IMR-90 (cell line): ENCODE data around the gene CELA2B.

ENCODE experiments used
- BHLHE40 ChIP-seq: fragments of 150-350 bp; IDR thresholded peaks from 2 replicates; pipeline ENCODE4 v1.6.1; 2016; ENCODE audit warnings: mild to moderate bottlenecking, low read depth, low read length
- CEBPB ChIP-seq: IDR thresholded peaks from 2 replicates; pipeline ENCODE4 v1.6.1; 2012; ENCODE audit warnings: low read depth, low read length, improper control_type of control experiment
- FOS ChIP-seq: fragments of 150-350 bp; IDR thresholded peaks from 2 replicates; pipeline ENCODE4 v1.6.1; 2016; ENCODE audit warnings: low read depth, low read length
- MAZ ChIP-seq: IDR thresholded peaks from 2 replicates; pipeline ENCODE4 v1.6.1; 2012; ENCODE audit warnings: low read depth, mild to moderate bottlenecking, low read length, improper control_type of control experiment, moderate library complexity, borderline replicate concordance
- MXI1 ChIP-seq: IDR thresholded peaks from 2 replicates; pipeline ENCODE4 v1.6.1; 2012; ENCODE audit warnings: low read depth, mild to moderate bottlenecking, low read length, moderate library complexity, borderline replicate concordance
- POLR2A ChIP-seq: IDR thresholded peaks from 2 replicates; pipeline ENCODE4 v1.6.1; 2012; ENCODE audit warnings: mild to moderate bottlenecking, low read depth, low read length
- RAD21 ChIP-seq: IDR thresholded peaks from 2 replicates; pipeline ENCODE4 v1.6.1; 2012; ENCODE audit warnings: low read length, improper control_type of control experiment
- TF ChIP-seq, protein P1 (sequence below): conservative IDR thresholded peaks from 2 replicates; pipeline ENCODE4 v1.5.1; 2012; ENCODE audit warnings: mild to moderate bottlenecking, low read depth, low read length, improper control_type of control experiment
- TF ChIP-seq, protein P2 (sequence below): fragments of 150-350 bp; IDR thresholded peaks from 2 replicates; pipeline ENCODE4 v1.6.1; 2017; ENCODE audit warnings: mild to moderate bottlenecking, antibody characterized with exemption, low read length, low read depth

DNA sequence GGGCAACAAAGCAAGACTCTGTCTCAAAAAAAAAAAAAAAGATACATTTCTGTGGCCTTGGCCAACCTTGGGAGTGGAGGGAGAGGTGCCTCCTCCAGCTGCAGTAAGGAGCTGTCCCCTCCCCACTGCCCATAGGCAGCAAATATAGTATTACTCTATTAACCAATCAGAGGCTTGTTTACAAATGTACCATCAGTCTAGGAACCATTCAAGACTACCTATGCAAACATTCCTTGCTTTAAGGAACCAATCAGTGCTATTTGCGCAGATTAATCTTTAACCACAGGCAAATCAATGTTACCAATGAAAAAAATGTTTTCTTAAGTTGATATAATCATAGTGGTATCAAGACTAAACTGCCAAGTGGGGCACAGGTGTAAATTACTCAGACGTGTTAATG is 18.3 kb upstream of the CELA2B start:
- TF ChIP-seq, protein P1, sequence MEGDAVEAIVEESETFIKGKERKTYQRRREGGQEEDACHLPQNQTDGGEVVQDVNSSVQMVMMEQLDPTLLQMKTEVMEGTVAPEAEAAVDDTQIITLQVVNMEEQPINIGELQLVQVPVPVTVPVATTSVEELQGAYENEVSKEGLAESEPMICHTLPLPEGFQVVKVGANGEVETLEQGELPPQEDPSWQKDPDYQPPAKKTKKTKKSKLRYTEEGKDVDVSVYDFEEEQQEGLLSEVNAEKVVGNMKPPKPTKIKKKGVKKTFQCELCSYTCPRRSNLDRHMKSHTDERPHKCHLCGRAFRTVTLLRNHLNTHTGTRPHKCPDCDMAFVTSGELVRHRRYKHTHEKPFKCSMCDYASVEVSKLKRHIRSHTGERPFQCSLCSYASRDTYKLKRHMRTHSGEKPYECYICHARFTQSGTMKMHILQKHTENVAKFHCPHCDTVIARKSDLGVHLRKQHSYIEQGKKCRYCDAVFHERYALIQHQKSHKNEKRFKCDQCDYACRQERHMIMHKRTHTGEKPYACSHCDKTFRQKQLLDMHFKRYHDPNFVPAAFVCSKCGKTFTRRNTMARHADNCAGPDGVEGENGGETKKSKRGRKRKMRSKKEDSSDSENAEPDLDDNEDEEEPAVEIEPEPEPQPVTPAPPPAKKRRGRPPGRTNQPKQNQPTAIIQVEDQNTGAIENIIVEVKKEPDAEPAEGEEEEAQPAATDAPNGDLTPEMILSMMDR: no peak
- TF ChIP-seq CEBPB (no peak), RAD21 (no peak), POLR2A (no peak), BHLHE40 (no peak), MAZ (no peak), MXI1 (no peak), FOS (no peak)
- TF ChIP-seq, protein P2, sequence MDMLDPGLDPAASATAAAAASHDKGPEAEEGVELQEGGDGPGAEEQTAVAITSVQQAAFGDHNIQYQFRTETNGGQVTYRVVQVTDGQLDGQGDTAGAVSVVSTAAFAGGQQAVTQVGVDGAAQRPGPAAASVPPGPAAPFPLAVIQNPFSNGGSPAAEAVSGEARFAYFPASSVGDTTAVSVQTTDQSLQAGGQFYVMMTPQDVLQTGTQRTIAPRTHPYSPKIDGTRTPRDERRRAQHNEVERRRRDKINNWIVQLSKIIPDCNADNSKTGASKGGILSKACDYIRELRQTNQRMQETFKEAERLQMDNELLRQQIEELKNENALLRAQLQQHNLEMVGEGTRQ: no peak
